OCI-LY3 (cell line): ENCODE measurements around the gene FOXL1.

Experiments used
- CTCF ChIP-seq: fragments of 200-600, 300-600 bp; sonication (generic); IDR thresholded peaks from 2 replicates; pipeline ENCODE4 v1.5.1; 2014; ENCODE audit warnings: antibody characterized with exemption, low read length, low read depth
- EZH2phosphoT487 ChIP-seq: fragments of 200-600 bp; shearing (Covaris generic); IDR thresholded peaks from 2 replicates; pipeline ENCODE4 v1.6.1; 2018; ENCODE audit warnings: antibody characterized with exemption, mixed run types, low read depth

- no peak for TF ChIP-seq CTCF
- TF ChIP-seq EZH2phosphoT487 = no peak
Measured at GRCh38 chr16:86585821-86586611, 7.7 kb downstream of the FOXL1 start.
